Measurements from ENCODE around the gene TUT1. TPM values are rescaled to one million over a fixed set of nuclear protein-coding genes. Genes with fewer than 3 reads are reported as not detected.
A peak's percentile ranks its signal among the peaks of the same experiment; 100 is the strongest.
"Not testable (repeated sequence)": the region's sequence is repeated elsewhere in the genome, so short reads cannot be mapped to it uniquely, and the experiment has no call there.

TUT1 gene, protein sequence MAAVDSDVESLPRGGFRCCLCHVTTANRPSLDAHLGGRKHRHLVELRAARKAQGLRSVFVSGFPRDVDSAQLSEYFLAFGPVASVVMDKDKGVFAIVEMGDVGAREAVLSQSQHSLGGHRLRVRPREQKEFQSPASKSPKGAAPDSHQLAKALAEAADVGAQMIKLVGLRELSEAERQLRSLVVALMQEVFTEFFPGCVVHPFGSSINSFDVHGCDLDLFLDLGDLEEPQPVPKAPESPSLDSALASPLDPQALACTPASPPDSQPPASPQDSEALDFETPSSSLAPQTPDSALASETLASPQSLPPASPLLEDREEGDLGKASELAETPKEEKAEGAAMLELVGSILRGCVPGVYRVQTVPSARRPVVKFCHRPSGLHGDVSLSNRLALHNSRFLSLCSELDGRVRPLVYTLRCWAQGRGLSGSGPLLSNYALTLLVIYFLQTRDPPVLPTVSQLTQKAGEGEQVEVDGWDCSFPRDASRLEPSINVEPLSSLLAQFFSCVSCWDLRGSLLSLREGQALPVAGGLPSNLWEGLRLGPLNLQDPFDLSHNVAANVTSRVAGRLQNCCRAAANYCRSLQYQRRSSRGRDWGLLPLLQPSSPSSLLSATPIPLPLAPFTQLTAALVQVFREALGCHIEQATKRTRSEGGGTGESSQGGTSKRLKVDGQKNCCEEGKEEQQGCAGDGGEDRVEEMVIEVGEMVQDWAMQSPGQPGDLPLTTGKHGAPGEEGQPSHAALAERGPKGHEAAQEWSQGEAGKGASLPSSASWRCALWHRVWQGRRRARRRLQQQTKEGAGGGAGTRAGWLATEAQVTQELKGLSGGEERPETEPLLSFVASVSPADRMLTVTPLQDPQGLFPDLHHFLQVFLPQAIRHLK
- total RNA-seq (2014; rRNA removed; shearing (Covaris generic)), result 12.4 and 13.8 TPM in 2 replicates

DNA sequence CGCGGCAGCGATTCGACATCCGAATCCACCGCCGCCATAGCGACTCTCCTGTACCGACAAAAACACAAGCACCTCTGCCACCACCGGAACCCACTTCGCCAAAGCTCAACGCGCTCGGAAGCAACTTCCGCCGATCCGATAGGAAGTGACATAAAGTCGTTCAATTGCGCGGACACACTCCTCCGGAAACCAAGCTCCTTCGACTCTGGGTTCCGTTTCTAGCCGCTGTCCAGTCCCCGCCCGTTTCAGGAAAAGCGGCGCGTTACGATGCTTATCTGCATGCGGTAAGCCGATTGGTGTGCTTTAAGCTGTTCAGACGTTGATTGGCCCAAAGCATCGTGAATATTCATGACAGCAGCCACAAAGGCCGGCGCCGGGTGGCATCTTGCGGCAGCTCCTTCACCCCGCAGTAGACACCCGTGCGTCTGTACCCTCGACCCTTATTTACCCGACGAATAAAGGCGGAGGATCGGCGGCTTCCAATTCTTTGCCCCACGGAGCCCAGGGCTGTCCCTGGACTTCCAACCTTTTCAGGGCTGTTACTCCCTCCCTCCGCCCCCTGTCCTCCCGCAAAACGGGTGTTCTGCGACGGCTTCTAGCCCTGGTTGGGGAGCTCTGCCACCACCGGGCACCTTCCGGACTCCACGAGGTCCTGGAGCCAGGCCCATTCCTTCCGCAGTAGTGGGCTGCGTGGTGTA is at the start of gene TUT1:
TSS of gene TUT1 (minus strand) at position 76 of the 698 bp plus-strand sequence. CDS start at position 38, 38 bp downstream.
- peak; percentile 98 for DNase-seq (ENCODE audit: low read depth)

DNA sequence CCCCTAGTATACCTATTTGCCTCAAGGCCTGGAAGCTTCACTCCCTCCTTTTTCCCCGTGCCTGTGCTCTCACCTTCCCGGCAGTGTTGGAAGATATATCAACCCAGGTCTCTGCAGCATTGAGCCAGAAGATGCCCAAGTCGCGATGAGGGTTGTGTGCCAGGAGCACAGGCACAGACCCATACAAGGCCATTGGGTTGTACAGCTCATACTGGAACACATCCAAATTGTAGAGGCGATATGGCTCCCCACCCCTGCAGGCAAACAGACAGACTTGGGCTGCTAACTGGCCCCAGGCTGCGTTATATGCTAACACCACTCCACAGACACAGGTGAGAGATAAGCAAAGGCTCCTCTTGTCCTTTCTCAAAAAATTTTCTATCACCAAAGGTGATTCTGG is 41.2 kb upstream of the TUT1 start:
- DNase-seq (ENCODE audit: low read depth), result no peak

DNA sequence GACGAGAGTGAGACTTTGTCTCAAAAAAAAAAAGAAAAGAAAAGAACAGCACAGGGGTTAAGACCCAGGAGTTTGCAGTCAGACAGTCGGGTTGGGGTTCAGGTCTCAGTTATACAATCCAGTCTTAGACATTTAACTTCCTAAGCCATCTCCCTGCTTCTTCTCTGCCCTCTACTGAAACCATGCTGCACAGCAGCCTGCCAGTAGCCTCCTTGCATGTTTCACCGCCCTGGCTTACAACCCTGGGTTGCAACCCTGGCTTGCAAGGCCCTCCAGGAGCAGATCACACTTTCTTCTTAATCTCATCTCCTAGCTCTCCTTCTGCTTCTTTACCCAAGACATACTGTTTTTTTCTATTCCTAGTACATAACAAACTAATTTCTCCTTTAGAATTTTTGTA is 36.4 kb upstream of the TUT1 start:
- DNase-seq (ENCODE audit: low read depth), result no peak

DNA sequence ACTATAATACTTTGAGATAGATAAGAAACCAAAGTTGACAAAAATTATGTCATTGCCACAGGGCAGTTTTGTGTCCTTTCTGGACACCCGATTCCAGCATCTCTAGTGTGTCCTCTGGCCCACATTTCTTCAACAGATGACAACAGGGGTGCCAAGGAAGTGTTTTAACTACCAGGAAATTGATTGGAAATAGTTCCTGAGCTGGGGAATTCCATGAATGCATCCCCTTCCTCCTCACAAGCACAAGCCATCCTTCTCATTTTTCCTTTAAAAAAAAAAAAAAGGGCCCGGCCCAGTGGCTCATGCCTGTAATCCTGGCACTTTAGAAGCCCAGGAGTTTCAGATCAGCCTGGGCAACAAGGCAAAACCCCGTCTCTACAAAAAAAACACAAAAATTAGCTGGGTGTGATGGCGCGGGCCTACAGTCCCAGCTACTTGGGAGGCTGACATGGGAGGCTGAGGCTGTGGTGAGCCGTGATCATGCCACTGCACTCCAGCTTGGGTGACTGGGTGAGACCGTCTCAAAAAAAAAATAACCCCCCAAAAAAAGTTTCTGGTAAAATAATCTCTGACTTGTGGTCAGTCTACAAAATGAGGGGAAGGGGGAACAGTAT is 31.3 kb upstream of the TUT1 start:
- no peak for DNase-seq (ENCODE audit: low read depth)

DNA sequence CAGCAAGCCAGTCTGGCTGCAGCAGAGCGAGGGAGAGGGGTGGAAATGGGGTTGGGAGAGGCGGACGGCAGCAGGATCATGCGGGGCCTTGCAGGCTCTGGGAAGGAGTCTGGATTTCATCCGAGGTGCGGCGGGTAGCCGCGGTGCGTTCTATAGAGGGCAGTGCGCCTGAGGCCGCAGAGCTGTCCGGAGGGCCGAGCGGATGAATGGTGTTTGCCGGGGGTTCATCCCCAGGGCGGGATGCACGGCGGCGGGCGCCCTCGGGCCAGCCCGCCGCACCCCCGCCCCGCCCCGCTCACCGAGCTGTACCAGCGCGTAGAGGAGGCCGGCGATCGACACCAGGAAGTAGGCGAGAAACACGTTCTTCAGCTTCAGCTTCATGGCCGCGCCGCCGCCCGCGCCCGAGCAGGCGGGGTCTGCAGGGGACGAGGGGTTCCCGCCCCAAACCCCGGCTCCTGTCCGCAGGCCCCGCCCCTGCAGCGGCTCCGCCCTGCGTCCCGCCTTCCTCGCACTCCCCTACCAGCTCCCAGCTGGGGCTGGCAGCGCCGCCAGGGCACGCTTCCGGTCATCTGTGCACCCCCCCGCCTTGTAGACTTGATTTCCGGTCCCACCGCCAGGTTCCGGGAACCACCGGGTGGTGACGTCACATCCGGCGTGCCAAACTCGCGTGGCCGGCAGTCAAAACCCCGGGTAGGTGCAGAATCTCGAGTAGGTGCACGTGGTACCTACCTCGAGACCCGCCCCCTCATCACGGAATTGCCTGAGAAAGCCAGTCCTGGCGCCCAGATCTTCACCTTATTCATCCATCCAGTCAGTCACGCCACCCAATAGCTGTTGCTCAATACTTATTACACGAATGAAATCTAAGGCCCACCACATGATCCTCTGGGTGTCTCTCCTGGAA is 30.5 kb upstream of the TUT1 start, which contains the start of gene B3GAT3:
TSS of gene B3GAT3 (minus strand) at position 420 of the 904 bp plus-strand sequence. CDS start at position 381, 39 bp downstream.
- peak; percentile 99 for DNase-seq (ENCODE audit: low read depth)

DNA sequence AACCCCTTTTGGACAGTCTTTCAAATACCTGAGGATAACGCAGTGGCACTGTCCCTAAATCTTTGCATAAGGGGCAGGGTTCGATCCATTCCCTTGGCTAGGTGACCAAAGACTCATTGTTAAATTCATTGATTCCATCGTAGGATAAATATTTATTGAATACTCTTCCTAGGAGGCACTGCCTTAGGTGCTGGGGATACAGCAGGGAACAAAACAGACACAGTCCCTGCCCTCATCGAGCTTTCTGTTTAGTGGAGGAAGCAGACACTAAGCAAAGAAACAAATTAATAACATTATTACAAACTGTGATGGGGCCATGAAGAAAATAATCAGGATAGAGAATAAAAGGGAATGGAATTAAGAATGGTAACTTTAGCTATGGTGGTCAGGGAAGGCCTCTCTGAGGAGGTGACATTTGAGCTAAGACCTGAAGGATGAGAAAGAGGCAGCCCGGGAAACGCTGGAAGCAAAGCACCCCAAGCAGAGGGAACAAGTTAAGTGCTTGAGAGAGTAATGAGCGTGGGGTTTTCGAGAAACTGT is 29.8 kb upstream of the TUT1 start:
- DNase-seq (ENCODE audit: low read depth), result no peak

DNA sequence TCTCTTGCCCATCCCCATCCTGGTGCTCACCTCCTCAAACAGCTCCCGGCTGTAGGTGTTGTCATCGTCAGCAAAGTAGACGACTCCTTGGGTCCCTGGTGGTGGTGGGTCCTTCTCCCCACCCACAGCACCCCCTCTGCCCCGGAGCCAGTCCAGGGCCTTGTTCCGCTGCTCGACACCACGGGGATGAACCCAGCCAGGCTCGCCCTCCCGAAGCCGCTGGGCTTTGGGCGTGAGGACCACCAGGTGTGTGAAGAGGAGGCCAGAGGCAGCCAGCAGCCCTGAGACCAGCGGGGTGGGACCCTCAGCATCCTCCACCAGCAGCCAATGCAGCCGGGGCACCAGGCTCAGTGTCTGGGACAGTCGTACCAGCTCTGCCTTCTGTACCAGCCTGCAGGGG is 25.6 kb upstream of the TUT1 start:
- DNase-seq (ENCODE audit: low read depth), result not testable (repeated sequence)

DNA sequence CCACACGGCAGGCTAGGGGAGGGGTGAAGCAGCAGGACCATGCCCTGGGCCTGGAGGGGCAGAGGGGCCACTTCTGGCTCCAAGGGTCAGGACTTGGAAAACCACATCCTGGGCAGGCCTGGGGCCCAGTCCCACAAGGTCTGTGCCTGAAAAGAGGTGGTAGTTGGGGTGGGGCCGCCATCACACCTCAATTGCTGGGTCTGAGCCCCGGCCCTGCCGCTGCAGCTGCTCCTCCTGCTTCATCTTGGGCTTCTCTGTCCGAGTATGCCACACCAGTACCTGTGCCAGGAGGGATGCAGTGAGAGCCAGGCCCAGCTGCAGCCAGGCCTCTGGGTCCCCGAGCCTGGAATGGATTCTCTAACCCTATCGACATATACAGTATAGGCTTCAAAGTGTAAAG is 24.2 kb upstream of the TUT1 start:
- DNase-seq (ENCODE audit: low read depth), result no peak

DNA sequence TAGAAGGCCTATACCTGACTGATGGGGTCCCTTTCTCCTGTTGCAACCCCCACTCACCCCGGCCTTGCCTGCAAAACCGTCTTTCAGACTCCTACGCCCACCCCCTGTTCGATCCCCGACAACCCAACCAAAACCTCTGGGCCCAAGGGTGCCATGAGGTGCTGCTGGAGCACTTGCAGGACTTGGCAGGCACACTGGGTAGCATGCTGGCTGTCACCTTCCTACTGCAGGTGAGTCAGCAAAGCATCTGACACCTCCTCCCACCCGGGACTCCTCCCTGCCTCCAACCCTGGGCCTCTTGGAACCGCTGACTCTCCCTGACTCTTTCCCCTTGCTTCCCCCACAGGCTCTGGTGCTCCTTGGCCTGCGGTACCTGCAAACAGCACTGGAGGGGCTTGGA is 23.0 kb upstream of the TUT1 start:
- peak; percentile 33 for DNase-seq (ENCODE audit: low read depth)

DNA sequence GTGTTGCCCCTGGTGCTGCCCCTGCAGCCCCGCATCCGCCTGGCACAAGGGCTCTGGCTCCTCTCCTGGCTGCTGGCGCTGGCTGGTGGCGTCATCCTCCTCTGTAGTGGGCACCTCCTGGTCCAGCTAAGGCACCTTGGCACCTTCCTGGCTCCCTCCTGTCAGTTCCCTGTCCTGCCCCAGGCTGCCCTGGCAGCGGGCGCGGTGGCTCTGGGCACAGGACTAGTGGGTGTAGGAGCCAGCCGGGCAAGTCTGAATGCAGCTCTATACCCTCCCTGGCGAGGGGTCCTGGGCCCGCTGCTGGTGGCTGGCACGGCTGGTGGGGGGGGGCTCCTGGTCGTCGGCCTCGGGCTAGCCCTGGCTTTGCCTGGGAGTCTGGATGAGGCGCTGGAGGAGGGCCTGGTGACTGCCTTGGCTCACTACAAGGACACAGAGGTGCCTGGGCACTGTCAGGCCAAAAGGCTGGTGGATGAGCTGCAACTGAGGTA is 22.0 kb upstream of the TUT1 start:
- no peak for DNase-seq (ENCODE audit: low read depth)

DNA sequence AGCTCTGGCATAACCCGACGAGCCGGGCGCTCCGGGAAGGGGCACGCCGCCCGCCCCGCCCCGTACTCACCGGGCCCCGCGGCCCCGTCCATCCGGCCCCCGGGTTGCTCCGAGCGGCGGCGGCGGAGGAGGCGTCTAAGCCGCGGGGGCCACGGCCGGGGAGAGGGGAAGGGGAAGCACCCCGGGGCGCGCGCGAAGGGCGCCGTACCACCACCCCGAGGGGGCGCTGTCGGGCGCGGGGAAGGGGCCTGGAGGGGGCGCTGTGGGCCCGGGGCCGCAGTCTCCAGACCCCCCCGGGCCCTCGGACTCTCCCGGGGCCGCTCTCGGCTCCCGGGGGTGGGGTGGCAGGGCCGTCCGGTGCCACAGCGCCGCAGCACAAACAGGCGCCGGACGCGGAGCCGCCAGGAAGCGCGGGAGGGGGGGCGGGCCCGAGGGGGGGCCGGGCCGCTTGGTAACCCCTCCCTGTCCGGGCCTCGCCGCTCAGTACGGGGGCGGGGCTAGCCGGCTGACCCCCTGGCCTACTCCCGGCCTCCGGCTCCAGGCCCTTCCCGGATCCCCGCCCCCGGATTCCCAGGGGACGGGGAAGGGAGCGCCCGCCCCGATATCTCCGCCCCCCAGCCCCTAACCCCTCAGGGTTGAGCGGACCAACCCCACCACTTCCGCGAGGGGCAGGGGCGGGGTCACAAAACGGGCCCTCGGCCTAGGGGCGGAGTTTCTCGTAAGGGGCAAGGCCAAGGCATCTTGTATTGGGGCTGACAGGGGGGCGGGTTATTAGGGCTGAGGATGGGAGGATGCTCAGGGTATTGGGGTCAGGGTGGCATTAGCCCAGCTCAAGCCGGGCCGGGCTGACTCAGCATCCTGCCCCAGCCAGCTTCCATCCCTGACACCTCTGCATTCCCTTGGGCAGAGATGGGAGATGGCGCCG is 21.3 kb upstream of the TUT1 start, which contains the start of the genes EML3 and ROM1:
TSS of gene EML3 (minus strand) at position 410 of the 925 bp plus-strand sequence. CDS start at position 92, 318 bp downstream.
TSS of gene ROM1 (plus strand) at position 892 of the 925 bp plus-strand sequence. CDS start at position 917, 25 bp downstream.
- DNase-seq (ENCODE audit: low read depth), result peak; percentile 84

DNA sequence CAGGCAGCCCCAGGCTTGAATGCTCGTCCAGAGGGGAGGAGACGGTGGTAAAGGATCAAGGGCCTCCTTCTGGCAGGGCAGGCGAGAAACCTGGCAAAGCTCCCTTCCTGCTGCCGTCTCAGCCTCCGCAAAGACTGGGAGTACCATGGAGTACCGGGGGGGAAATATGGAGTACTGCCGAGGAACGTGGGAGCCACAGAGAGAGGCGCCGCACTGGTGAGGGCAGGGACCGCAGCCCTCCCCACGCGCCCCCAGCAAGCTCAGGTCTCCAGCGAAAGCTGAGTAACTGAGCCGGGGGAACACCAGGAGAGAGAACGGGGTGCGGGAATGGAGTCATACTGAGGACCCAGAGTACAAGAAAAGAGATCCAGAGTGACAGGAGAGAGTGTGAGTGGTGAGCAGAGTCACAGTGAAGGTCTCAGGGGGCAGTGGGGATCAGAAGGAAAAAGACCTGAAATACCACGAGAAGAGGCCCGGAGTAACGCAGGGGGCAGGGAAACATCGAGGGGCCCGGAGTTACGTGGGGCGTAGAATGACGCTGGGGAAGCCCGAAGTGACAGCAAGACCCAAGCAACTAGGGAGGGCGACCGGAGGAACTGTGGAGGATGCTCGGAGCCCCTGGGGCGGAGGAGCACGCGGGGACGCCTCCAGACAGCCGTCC is 20.5 kb upstream of the TUT1 start:
- DNase-seq (ENCODE audit: low read depth), result peak; percentile 65

DNA sequence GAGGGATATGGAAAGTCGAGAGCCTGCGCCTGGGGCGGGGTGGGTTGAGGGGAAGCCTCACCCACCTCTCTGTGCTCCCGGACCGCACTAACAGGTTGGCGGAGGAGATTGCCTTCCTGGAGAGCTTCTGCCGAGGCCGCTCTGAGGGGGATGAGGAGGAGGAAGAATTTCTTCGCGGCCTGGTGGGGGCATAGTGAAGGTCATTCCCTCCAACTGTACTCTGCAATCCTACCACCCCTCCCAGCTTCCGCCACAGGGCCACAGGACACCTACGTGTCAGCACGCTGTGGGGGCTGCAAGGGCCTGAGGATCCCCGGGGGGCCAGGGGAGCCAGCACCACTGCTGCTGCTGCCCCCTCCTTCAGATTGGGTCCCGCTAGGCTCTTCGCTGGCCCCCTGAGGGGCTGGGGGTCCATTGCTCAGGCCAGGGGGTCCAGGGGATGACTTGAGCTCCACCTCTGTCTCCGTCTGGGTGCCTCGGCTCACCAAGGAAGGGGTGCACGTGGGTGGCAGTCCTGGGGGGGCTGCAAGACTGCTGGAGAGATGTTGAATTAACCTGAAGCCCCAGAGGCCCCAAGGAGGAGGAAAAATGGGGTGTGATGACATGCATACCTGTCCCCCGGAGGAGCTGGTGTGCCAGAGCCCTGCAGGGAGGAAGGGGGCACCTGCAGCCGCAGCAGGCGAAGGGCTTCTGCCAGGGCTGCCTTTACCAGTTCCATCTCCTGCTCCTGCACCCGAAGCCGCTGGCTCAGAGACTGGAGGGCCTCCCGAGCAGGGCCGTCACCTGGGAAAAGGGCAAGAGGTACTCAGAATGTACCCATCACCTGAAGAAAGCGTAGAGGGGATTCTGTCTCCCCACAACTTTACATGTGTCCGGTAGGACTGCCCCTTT is 19.7 kb upstream of the TUT1 start:
- no peak for DNase-seq (ENCODE audit: low read depth)

DNA sequence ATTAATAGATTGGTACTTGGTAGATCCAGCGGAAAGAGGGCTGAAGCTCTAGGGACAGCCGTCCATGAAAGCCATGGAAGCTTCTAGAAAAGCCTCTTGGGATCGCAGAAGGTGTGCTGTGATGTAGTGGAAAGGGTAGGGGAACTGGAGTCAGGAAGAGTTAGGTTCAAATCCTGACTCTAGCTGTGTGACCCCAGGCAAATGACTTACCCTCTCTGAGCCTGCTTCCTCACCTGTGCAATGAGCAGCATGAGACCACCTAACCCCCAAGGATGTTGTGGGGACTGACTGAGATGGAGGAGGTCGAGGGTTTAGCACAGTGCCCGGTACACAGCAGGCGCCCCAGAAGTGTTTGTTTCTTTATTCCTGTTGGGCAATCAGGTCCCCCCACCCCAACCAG is 19.1 kb upstream of the TUT1 start:
- DNase-seq (ENCODE audit: low read depth), result no peak

DNA sequence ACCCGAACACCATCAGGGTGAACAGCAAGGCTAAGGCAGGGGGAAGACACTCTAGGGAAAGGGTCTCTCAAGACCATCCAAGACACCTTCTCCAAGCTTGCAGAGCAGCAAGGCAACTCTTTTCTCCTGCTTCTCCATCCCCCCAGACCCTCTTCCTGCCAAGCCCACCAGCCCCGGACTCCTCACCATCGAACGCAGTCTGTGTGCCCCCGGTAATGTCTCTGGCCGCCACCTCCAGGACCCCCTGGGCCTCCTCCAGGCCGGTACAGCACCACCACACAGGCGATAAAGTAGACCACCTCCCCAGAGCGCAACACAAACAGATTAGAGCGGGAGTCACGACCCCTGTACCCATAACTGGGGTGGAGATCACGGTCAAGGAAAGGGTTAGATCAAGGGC is 17.5 kb upstream of the TUT1 start:
- no peak for DNase-seq (ENCODE audit: low read depth)

DNA sequence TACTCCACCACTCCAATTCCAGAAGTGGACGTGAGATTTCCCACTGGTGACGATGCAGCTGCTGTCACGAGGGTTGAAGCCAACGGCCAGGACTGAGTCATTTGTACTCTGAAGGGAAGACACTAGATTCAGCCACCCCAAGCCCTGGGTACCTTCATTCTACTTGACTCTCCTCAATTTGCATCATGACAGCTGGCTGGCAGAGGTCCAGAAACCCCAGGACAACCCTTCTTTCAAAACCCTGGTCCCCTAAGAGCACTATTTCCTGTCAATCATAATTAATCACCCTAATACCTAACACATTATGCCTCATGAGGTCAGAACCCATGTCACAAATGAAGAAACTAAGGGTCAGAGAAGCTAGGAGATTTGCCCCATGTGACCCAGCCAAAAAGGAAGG is 16.4 kb upstream of the TUT1 start:
- no peak for DNase-seq (ENCODE audit: low read depth)

DNA sequence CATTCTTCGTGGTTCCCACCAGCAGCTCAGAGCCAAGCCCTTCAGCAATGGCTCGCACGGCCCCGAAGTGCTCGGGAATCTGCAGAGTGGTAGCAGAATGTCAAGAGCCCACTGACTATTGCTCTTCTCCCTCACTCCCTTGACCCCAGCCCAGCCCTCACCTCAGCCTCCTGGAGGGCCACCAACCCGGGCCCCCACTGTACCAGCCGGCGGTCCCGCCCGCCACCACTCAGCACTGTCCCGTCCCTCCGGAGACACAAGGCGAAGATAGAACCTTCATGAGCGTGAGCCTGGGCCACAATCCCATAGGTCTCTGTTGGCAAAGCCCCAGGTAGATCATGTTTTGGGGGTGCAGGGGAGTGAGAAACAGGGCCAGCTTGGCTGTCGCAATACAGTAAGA is 14.6 kb upstream of the TUT1 start:
- DNase-seq (ENCODE audit: low read depth), result no peak
